ENCODE measurements around the gene C10orf90. TPM values are rescaled to one million over a fixed set of nuclear protein-coding genes. Genes with fewer than 3 reads are reported as not detected.

Gene C10orf90
- total and polyA plus RNA-seq, 4 donors, result 0.05 to 0.25 TPM; not detected in 2

DNA sequence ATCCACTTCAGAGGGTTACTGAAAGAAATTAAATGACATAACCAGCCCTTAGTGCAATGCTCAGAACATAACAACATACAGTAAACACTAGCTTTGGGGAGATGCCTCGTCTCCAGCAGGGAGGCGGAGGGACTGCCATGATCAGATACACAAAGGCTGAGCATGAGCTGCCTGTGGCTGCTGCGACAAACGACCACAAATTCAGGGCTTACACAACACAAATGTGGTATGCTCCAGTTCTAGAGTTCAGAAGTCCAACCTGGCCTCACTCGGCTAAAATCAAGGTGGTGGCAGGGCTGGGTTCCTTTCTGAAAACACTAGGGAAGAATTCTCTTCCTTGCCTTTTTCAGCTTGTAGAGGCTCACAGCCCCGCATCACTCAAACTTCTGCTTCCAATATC, 154.0 kb downstream of the C10orf90 start (continued):
- no peak for TF ChIP-seq ATF3 (IDR thresholded peaks at IDR 0.05)
- no peak for TF ChIP-seq YY1 (IDR thresholded peaks at IDR 0.05)

- no peak for DNase-seq (ENCODE audit: low spot score)
- Histone ChIP-seq H3K36me3 (ENCODE audit: control insufficient read depth in 4 of 4, insufficient read depth in 3 of 4, low read depth in 1 of 4, low read length in 3 of 4) (no peaks in the 10 kb centered on the region), H3K9me3 (ENCODE audit: control insufficient read depth in 4 of 4, low read length in 3 of 4) (peaks cover 0 to 2% (median 0%) of the 10 kb centered on the region in 4 donors), H3K27me3 (ENCODE audit: control insufficient read depth in 4 of 4, insufficient read depth in 4 of 4, low read length in 3 of 4) (peaks cover 0 to 4% (median 0%) of the 10 kb centered on the region in 4 donors), H3K4me1 (ENCODE audit: control insufficient read depth in 4 of 4, insufficient read depth in 4 of 4, low read length in 3 of 4) (no peaks in the 10 kb centered on the region), H3K9ac (ENCODE audit: low read depth in 1 of 2, low read length in 2 of 2) (no peak overlapping the region), H3K4me3 (ENCODE audit: low read depth in 1 of 3, low read length in 3 of 3) (no peak overlapping the region), H3K27ac (ENCODE audit: low read depth in 1 of 2, low read length in 2 of 2) (no peak overlapping the region)
- TF ChIP-seq, protein P1, sequence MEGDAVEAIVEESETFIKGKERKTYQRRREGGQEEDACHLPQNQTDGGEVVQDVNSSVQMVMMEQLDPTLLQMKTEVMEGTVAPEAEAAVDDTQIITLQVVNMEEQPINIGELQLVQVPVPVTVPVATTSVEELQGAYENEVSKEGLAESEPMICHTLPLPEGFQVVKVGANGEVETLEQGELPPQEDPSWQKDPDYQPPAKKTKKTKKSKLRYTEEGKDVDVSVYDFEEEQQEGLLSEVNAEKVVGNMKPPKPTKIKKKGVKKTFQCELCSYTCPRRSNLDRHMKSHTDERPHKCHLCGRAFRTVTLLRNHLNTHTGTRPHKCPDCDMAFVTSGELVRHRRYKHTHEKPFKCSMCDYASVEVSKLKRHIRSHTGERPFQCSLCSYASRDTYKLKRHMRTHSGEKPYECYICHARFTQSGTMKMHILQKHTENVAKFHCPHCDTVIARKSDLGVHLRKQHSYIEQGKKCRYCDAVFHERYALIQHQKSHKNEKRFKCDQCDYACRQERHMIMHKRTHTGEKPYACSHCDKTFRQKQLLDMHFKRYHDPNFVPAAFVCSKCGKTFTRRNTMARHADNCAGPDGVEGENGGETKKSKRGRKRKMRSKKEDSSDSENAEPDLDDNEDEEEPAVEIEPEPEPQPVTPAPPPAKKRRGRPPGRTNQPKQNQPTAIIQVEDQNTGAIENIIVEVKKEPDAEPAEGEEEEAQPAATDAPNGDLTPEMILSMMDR (IDR thresholded peaks at IDR 0.05; ENCODE audit: low read depth, low read length, missing input control), result no peak
- TF ChIP-seq, protein P2, sequence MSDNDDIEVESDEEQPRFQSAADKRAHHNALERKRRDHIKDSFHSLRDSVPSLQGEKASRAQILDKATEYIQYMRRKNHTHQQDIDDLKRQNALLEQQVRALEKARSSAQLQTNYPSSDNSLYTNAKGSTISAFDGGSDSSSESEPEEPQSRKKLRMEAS (IDR thresholded peaks at IDR 0.05), result no peak
- TF ChIP-seq SP1 (IDR thresholded peaks at IDR 0.05) (no peak), FOXA1 (IDR thresholded peaks at IDR 0.05) (no peak), GABPA (IDR thresholded peaks at IDR 0.05 in 1 of 2, conservative IDR thresholded peaks at IDR 0.05 in 1 of 2) (no peak)
- WGBS, result 45% methylated on average over 8 of the region's 8 CpGs
These were observed 158.5 kb downstream of the C10orf90 start for GRCh38 chr10:126511917-126512479.

- Histone ChIP-seq H3K4me1 (ENCODE audit: control insufficient read depth in 4 of 4, insufficient read depth in 4 of 4, low read length in 3 of 4) (no peaks in the 10 kb centered on the region), H3K27ac (ENCODE audit: low read depth in 1 of 2, low read length in 2 of 2) (no peak overlapping the region), H3K9me3 (ENCODE audit: control insufficient read depth in 4 of 4, low read length in 3 of 4) (no peaks in the 10 kb centered on the region), H3K27me3 (ENCODE audit: control insufficient read depth in 4 of 4, insufficient read depth in 4 of 4, low read length in 3 of 4) (peaks cover 0 to 4% (median 0%) of the 10 kb centered on the region in 4 donors), H3K4me3 (ENCODE audit: low read depth in 1 of 3, low read length in 3 of 3) (no peak overlapping the region), H3K36me3 (ENCODE audit: control insufficient read depth in 4 of 4, insufficient read depth in 3 of 4, low read depth in 1 of 4, low read length in 3 of 4) (no peaks in the 10 kb centered on the region), H3K9ac (ENCODE audit: low read depth in 1 of 2, low read length in 2 of 2) (no peak overlapping the region)
- 43% methylated on average over 2 of the region's 2 CpGs for WGBS
- no peak for TF ChIP-seq RAD21 (IDR thresholded peaks at IDR 0.05)
- no peak for TF ChIP-seq HNF4A (conservative IDR thresholded peaks at IDR 0.05)
- no peak for TF ChIP-seq EGR1 (IDR thresholded peaks at IDR 0.05; ENCODE audit: low read depth in 2 of 2)
- TF ChIP-seq FOXA1 (IDR thresholded peaks at IDR 0.05), result no peak
- no peak for TF ChIP-seq FOXA2 (IDR thresholded peaks at IDR 0.05)
- TF ChIP-seq, protein P2 (IDR thresholded peaks at IDR 0.05), result no peak
- TF ChIP-seq, protein P1 (IDR thresholded peaks at IDR 0.05; ENCODE audit: low read depth, low read length, missing input control), result no peak
- TF ChIP-seq SP1 (IDR thresholded peaks at IDR 0.05), result no peak
- TF ChIP-seq ATF3 (IDR thresholded peaks at IDR 0.05), result no peak
- no peak for TF ChIP-seq TAF1 (conservative IDR thresholded peaks at IDR 0.05)
- no peak for TF ChIP-seq GABPA (IDR thresholded peaks at IDR 0.05 in 1 of 2, conservative IDR thresholded peaks at IDR 0.05 in 1 of 2)
- TF ChIP-seq, protein P3, sequence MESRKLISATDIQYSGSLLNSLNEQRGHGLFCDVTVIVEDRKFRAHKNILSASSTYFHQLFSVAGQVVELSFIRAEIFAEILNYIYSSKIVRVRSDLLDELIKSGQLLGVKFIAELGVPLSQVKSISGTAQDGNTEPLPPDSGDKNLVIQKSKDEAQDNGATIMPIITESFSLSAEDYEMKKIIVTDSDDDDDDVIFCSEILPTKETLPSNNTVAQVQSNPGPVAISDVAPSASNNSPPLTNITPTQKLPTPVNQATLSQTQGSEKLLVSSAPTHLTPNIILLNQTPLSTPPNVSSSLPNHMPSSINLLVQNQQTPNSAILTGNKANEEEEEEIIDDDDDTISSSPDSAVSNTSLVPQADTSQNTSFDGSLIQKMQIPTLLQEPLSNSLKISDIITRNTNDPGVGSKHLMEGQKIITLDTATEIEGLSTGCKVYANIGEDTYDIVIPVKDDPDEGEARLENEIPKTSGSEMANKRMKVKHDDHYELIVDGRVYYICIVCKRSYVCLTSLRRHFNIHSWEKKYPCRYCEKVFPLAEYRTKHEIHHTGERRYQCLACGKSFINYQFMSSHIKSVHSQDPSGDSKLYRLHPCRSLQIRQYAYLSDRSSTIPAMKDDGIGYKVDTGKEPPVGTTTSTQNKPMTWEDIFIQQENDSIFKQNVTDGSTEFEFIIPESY (IDR thresholded peaks at IDR 0.05), result no peak
- no peak for TF ChIP-seq JUND (IDR thresholded peaks at IDR 0.05)
- TF ChIP-seq, protein P4, sequence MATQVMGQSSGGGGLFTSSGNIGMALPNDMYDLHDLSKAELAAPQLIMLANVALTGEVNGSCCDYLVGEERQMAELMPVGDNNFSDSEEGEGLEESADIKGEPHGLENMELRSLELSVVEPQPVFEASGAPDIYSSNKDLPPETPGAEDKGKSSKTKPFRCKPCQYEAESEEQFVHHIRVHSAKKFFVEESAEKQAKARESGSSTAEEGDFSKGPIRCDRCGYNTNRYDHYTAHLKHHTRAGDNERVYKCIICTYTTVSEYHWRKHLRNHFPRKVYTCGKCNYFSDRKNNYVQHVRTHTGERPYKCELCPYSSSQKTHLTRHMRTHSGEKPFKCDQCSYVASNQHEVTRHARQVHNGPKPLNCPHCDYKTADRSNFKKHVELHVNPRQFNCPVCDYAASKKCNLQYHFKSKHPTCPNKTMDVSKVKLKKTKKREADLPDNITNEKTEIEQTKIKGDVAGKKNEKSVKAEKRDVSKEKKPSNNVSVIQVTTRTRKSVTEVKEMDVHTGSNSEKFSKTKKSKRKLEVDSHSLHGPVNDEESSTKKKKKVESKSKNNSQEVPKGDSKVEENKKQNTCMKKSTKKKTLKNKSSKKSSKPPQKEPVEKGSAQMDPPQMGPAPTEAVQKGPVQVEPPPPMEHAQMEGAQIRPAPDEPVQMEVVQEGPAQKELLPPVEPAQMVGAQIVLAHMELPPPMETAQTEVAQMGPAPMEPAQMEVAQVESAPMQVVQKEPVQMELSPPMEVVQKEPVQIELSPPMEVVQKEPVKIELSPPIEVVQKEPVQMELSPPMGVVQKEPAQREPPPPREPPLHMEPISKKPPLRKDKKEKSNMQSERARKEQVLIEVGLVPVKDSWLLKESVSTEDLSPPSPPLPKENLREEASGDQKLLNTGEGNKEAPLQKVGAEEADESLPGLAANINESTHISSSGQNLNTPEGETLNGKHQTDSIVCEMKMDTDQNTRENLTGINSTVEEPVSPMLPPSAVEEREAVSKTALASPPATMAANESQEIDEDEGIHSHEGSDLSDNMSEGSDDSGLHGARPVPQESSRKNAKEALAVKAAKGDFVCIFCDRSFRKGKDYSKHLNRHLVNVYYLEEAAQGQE (IDR thresholded peaks at IDR 0.05), result no peak
- no peak for TF ChIP-seq NR2F2 (IDR thresholded peaks at IDR 0.05)
- no peak for TF ChIP-seq YY1 (IDR thresholded peaks at IDR 0.05)
- no peak for TF ChIP-seq HNF4G (IDR thresholded peaks at IDR 0.05)
- TF ChIP-seq RXRA (IDR thresholded peaks at IDR 0.05), result no peak
- DNase-seq (ENCODE audit: low spot score), result no peak
These were observed 161.3 kb downstream of the C10orf90 start for GRCh38 chr10:126509182-126509581.

All from liver (tissue), 9 donors.